ENCODE results near the gene CHD6.

Gene CHD6

DNA sequence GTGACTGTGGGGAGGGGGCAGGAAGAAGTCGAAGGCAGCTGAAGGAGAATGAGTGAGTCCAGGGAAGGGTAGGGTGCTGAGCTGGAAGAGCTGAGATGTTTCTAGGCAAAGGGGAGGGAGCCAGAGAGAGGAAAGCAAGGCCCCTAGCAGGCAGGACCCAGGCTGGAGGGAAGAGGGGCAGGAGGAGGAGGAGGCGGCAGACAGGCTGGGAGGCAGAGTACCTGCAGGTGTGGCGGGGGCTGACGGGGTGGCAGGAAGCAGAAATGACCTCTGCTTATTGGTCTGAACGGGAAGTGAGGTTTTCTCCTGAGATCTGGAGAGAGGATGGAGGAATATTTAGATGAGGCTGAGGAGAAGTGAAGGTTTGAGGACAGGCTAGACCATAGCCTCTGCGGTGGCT lies 240.9 kb downstream of the CHD6 start:
- TF ChIP-seq, protein P1, sequence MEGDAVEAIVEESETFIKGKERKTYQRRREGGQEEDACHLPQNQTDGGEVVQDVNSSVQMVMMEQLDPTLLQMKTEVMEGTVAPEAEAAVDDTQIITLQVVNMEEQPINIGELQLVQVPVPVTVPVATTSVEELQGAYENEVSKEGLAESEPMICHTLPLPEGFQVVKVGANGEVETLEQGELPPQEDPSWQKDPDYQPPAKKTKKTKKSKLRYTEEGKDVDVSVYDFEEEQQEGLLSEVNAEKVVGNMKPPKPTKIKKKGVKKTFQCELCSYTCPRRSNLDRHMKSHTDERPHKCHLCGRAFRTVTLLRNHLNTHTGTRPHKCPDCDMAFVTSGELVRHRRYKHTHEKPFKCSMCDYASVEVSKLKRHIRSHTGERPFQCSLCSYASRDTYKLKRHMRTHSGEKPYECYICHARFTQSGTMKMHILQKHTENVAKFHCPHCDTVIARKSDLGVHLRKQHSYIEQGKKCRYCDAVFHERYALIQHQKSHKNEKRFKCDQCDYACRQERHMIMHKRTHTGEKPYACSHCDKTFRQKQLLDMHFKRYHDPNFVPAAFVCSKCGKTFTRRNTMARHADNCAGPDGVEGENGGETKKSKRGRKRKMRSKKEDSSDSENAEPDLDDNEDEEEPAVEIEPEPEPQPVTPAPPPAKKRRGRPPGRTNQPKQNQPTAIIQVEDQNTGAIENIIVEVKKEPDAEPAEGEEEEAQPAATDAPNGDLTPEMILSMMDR (IDR thresholded peaks at IDR 0.05; ENCODE audit: unreplicated experiment in 3 of 3), result no peak
- no peaks in the 10 kb centered on the region for H3K36me3 Mint-ChIP-seq (ENCODE audit: low read depth)
- no peak overlapping the region for H3K27ac Mint-ChIP-seq
- H3K9me3 Mint-ChIP-seq, result peaks cover 7% of the 10 kb centered on the region
- no peak overlapping the region for H3K4me3 Mint-ChIP-seq
- peaks cover 29% of the 10 kb centered on the region for H3K27me3 Mint-ChIP-seq (ENCODE audit: low read depth)
- peaks cover 27% of the 10 kb centered on the region for H3K4me1 Mint-ChIP-seq

DNA sequence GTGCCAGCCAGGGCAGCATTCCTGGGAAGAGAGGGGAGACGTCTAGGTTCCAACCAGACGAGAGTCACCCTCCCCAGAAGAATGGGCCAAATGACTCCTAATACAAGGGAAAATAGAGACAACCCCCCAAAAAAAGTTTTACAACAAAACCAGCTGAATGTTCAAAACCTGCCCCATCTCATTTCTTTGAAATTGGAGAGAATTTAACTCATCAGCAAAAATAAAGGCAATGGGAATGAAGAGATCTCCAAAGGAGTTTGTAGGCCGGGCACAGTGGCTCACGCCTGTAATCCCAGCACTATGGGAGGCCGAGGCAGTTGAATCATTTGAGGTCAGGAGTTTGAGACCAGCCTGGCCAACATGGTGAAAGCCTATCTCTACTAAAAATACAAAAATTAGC lies 241.8 kb downstream of the CHD6 start:
- Mint-ChIP-seq H3K36me3 (ENCODE audit: low read depth) (no peaks in the 10 kb centered on the region), H3K27me3 (ENCODE audit: low read depth) (peaks cover 29% of the 10 kb centered on the region), H3K4me1 (peaks cover 24% of the 10 kb centered on the region), H3K27ac (no peak overlapping the region), H3K9me3 (peaks cover 9% of the 10 kb centered on the region), H3K4me3 (no peak overlapping the region)
- TF ChIP-seq, protein P1 (IDR thresholded peaks at IDR 0.05; ENCODE audit: unreplicated experiment in 3 of 3), result no peak

DNA sequence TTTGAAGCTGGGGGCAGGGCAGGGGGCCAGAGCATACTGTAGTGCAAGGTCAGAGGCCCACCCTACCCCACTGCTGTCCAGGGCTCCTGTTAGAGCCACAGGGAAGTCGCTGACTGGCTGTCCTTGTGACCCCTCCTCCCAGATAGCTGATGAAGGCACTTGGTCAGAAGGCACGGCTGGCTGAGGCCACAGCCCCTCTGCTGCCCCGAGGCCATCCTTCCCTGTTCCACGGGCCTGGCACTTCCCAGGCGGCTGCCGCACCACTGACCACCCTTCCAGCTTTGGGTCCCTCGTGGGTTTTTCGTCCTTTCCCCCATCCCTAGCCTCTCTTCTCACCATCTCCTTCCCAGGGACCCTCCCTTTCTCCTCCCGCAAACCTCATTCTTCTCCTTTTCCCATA lies 242.3 kb downstream of the CHD6 start:
- H3K27me3 Mint-ChIP-seq (ENCODE audit: low read depth), result peaks cover 27% of the 10 kb centered on the region

DNA sequence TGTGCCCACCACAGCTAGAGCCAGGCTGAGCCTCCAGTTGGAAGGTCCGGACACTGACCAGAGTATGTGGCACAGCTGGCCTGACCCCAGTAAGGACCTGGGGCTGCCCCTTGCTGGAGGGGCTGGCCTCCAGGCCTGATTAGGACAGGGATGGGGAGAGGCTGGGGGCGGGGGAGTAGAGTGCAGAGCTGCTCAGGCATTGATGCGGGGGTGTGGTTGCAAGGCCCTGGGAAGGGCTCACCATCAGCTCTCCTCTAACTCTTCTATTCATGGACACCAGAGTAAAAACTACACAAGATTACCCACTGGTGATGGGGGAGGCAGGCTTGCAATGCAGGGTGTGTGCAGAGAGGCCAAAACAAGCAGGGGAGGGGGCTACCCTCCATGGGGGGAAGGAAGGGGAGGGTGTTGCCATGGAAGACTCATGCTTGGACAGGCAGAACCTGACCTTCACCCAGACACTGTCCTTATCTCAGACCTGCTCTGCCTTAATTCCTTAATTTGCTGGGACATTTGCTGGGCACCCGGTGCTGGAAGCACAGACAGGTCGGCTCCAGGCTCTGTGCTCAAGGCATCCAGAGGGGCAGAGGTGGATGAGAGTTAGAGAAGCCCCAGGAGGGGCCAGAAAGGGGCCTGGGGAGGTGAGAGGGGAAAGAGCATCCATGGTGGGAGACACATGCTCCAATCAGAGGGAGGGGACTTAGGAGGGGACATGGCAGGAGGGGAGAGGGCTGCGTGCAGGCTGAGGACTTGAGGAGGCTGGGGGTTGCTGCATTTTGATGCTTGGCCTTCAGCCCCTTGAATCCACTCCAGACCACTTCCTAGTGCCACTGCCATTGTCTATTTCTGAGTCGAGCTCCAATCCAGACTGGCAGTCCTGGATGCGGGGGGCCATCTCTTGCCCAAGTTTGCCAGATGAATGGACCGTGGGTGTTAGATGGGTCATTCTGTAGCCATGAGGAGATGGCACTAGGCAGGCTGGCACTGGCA lies 244.0 kb downstream of the CHD6 start:
- peaks cover 13% of the 10 kb centered on the region for H3K9me3 Mint-ChIP-seq
- H3K27me3 Mint-ChIP-seq (ENCODE audit: low read depth), result peaks cover 23% of the 10 kb centered on the region
- H3K27ac Mint-ChIP-seq, result peak overlapping the region; percentile 49 to 83 (median 68)
- no peak overlapping the region for H3K4me3 Mint-ChIP-seq
- H3K36me3 Mint-ChIP-seq (ENCODE audit: low read depth), result no peaks in the 10 kb centered on the region
- H3K4me1 Mint-ChIP-seq, result peaks cover 24% of the 10 kb centered on the region
- TF ChIP-seq, protein P1 (IDR thresholded peaks at IDR 0.05; ENCODE audit: unreplicated experiment in 3 of 3), result no peak

More for the DNA sequence above, 242.3 kb downstream of the CHD6 start:
- TF ChIP-seq, protein P1 (IDR thresholded peaks at IDR 0.05; ENCODE audit: unreplicated experiment in 3 of 3), result no peak
- no peak overlapping the region for H3K4me3 Mint-ChIP-seq
- H3K4me1 Mint-ChIP-seq, result peaks cover 21% of the 10 kb centered on the region
- H3K9me3 Mint-ChIP-seq, result peaks cover 13% of the 10 kb centered on the region
- no peaks in the 10 kb centered on the region for H3K36me3 Mint-ChIP-seq (ENCODE audit: low read depth)
- H3K27ac Mint-ChIP-seq, result no peak overlapping the region

DNA sequence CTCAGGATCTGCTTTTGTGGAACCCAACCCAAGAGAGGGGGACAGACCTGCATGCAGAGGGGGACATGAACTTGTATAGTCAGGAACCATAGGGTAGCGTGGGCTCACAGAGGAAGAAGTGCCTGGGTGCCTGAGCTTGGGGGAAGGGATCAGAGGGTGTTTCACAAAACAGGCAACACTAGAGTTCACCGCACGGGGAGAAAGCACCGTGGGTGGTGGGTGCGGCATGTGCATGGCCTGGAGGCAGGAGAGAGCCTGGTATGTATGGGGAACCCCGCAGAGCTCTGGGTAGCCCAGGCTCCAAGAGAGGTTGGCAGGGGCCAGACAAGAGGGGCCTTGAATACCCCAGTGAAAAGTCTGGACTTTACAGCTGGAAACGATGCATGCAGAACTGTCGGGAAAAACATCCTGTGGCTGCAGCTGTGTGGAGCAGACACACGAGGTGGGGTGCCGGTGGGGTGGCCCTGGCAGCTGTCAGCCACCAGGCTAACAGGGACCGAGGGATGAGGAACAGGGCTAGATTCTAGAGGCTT lies 244.9 kb downstream of the CHD6 start:
- TF ChIP-seq, protein P1 (IDR thresholded peaks at IDR 0.05; ENCODE audit: unreplicated experiment in 3 of 3), result no peak
- H3K9me3 Mint-ChIP-seq, result peaks cover 13% of the 10 kb centered on the region
- no peaks in the 10 kb centered on the region for H3K36me3 Mint-ChIP-seq (ENCODE audit: low read depth)
- H3K27ac Mint-ChIP-seq, result peak overlapping the region in 2 of 3 experiments; percentile 49 to 83
- peaks cover 27% of the 10 kb centered on the region for H3K27me3 Mint-ChIP-seq (ENCODE audit: low read depth)
- peaks cover 24% of the 10 kb centered on the region for H3K4me1 Mint-ChIP-seq
- no peak overlapping the region for H3K4me3 Mint-ChIP-seq

Measured in nephron (organoid).